HG02759 (cell line): Measurements from ENCODE around the gene CUL7.

ENCODE experiments used
- ATAC-seq: cut with Tn5 transposase; IDR thresholded peaks from one replicate; pipeline ENCODE4 v1.9.1; 2021; ENCODE audit warnings: mild to moderate bottlenecking, moderate library complexity; ENCODE audit not compliant: unreplicated experiment

CUL7 gene

GRCh38 chr6:43077981-43078511, 24.4 kb upstream of the CUL7 start:
- no peak for ATAC-seq

- ATAC-seq, result no peak
Observed at GRCh38 chr6:43077333-43077809, 23.7 kb upstream of the CUL7 start.

GRCh38 chr6:43076464-43077332, 23.0 kb upstream of the CUL7 start:
- peak; percentile 28 for ATAC-seq

GRCh38 chr6:43075670-43076463, 22.2 kb upstream of the CUL7 start, which contains the start of gene PTK7:
Gene PTK7 (plus strand): TSS chr6:43076314. CDS start chr6:43076489, 175 bp downstream.
- ATAC-seq, result peak; percentile 53

DNA sequence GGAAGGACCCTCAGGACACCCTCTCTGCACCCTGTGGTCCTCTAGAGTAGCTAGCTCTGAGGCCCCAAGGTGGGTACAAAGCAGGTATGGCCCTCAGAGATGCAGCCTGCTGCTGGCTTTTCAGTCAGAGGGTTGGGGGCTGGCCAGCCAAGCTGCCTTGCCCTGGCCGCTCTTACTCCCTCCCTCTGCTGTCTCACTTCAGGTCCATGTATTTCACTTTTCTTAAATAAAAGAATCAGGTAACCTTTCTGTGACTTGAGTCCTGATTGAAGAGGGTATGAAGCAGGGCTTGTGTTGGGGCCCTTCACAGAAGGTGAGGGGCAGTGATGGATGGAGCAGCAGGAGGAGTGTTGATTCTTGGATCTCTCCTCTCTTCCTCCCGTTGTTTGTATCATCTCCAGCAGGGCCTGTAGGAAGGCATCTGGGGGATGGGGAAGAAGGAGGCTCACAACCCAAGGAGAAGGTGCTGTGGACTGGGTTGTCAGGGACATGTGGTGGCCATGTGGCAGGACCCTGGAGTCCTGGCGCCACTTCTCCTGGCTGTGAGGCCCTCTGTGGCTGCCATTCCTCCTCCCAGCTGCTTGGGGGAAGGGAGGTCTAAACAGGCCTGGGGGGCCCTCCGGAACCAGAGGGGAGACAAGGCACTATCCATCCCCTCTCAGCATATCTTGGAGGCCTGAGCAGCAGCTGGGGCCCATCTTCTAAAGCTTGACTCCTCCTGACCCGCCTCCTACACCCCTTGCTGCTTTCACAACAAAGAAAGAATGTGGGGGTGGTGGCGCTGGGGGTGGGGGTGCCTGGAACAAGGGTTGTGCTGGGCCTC, 21.4 kb upstream of the CUL7 start:
- ATAC-seq, result no peak

DNA sequence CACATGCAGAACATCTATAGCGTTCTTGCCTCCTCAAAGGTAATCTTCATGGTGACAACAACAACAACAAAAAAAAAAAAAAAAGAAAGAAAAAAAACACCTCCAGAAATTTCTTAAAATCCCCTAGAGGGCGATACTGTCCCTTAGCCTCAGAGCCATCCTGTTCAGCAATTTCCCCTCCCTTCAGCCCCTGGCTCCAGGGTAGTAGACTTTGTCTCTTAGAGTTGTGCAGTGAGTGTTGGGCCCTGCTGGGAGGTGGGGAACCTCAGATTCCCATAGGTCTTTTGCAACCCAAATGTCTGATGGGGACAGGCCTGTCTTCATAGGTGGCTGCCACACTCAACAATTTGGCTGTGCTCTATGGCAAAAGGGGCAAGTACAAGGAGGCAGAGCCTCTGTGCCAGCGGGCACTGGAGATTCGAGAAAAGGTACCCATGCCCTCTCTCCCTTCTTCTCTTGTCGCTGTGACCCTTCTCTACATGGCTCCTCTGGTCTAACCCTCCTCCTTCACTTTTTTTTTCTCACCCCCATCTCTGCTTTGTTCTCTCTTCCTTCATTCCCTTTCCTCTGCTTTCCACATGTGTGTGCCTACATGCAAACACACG, 16.5 kb upstream of the CUL7 start:
- ATAC-seq, result no peak

DNA sequence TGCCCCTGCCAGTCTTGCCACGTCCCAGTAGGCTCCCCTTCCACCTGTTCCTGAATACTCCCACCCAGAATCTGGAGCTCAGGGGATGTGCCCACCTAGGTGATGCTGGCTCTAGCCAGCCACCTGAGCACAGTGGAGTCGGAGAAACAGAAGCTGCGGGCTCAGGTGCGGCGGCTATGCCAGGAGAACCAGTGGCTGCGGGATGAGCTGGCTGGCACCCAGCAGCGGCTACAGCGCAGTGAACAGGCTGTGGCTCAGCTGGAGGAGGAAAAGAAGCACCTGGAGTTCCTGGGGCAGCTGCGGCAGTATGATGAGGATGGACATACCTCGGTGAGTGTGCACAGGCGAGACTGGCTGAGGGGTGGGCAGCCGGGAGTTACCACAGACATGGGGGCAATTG, 9.2 kb upstream of the CUL7 start:
- no peak for ATAC-seq

GRCh38 chr6:43061861-43062260, 8.2 kb upstream of the CUL7 start:
- no peak for ATAC-seq

GRCh38 chr6:43060755-43061633, 7.3 kb upstream of the CUL7 start:
- no peak for ATAC-seq

- no peak for ATAC-seq
Observed at GRCh38 chr6:43060034-43060754, 6.5 kb upstream of the CUL7 start.

- ATAC-seq, result peak; percentile 94
Observed at GRCh38 chr6:43059168-43060033, 5.8 kb upstream of the CUL7 start, which contains the start of the genes KLC4 and MRPL2. Gene KLC4 (plus strand): TSS chr6:43059631. CDS start chr6:43061336, 1,705 bp downstream. Gene MRPL2 (minus strand): TSS chr6:43059434. CDS start chr6:43059381, 53 bp downstream.

- no peak for ATAC-seq
Observed at GRCh38 chr6:43058531-43058930, 4.9 kb upstream of the CUL7 start.

- no peak for ATAC-seq
Observed at GRCh38 chr6:43055966-43056365, 2.3 kb upstream of the CUL7 start.

DNA sequence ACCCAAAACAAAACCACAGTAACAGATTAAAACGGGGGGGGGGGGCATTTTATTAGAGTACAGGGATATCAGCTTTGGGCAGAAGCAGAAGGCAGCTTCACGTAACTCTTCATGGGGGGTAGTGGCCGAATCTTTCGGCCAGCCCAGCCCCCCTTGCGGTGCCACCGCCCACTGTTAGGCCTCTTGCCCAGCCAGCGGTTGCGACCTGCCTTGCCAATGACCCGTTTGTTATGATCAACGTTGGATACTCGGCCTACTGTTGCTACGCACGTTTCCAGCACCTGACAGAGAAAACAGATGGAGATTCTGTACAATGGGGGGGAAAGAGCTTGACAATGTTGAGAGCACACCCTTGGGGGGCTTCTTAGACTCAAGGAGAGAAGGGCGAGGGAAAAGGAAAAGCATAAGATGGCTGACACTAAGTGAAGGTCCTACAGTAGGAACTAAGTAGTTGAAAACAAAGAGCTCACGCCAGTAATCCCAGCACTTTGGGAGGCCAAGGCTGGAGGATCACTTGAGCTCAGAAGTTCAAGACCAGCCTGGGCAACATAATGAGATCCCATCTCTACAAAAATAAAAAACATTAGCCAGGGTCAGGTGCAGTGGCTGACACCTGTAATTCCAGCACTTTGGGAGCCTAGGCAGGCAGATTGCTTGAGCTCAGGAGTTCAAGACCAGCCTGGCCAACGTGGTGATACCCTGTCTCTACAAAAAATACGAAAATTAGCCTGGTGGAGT, 724 bp upstream of the CUL7 start:
- no peak for ATAC-seq

- peak; percentile 10 for ATAC-seq
Observed at GRCh38 chr6:43052842-43053544, 658 bp downstream of the CUL7 start.

GRCh38 chr6:43052225-43052841, 1.3 kb downstream of the CUL7 start:
- ATAC-seq, result no peak
